DMS153 treated with DMSO at 0.1 percent for 48 hours (cell line): ENCODE results near the gene USE1.
A peak's percentile ranks its signal among the peaks of the same experiment; 100 is the strongest.

Experiments
- DNase-seq: peaks from one replicate; lab custom pipeline; 2025; ENCODE audit not compliant: unreplicated experiment; lab: John Stamatoyannopoulos, UW

Gene USE1

DNA sequence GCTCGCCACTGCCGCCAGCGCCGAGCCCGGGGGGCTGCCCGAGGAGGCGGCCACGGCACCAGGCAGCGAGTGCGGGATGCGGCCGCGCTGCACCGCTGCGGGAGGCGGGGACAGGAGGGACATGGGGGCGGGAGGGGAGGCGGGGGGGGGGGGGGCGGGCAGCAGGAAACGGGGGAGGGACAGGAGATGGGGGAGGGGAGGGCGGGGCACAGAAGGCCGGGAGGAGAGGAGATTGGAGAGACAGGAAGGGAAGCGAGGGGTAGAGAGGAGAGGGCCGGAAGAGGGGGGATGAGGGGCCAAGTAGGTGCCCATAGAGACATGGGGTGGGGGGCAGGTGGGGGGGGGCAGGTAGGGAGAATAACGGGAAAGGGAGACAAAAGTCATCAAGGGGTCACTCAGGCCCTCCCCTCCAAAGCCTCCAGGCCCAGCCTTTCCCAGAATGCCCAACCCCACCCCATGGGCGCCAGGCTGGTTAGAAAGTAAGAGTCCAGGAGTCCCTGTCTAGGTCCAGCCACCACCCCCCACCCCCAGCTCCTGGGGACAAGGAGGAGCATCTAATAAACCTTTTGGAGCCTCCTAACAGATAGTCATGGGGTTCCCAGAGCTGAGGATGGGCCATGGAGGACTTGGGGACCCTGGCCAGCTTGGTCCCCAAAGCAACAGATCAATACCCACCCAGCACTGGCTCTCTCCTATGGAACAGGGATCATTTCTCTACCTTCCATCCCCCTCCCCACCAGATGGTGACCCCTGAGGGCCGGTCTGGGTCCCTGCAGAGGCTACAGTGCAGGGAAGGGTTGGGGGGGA lies 21.0 kb downstream of the USE1 start:
- peak; percentile 24 for DNase-seq

- no peak for DNase-seq
Measured at GRCh38 chr19:17236811-17237543, 21.8 kb downstream of the USE1 start.

- DNase-seq, result no peak
Measured at GRCh38 chr19:17237747-17238706, 22.9 kb downstream of the USE1 start.

DNA sequence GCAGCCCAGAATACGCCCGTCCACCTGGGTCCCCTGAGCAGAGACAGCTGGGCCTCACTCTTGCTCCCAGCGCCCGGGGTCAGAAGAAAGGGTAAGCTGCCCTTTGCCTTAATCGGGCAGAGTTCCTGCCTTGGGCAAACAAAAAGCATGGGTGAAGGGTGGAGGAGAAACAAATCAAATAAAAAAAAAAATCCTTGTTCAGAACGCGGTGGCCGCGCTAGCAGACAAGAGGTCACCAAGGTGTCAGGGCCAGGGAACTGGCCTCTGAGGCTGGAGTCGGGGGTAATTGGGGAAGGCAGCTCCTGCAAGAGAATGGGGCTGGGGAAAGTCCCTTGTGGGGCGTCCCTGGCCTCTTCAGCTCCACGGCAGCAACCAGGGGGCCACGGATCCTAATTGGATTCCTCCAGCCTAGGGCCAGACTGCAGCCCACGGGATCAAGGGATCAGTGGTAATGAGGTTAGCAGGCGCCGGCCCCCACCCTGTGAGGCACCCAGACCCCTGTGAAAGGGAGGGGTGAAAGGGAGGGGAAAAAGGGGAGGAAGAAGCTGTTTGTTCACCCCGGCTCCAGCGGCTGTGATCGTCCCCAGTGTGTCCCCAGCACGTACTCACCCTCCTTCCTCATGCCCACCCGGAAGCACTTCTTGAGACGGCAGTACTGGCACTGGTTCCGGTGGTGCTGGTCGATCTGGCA lies 25.1 kb downstream of the USE1 start:
- DNase-seq, result no peak

- DNase-seq, result no peak
Measured at GRCh38 chr19:17240826-17241399, 25.8 kb downstream of the USE1 start.

DNA sequence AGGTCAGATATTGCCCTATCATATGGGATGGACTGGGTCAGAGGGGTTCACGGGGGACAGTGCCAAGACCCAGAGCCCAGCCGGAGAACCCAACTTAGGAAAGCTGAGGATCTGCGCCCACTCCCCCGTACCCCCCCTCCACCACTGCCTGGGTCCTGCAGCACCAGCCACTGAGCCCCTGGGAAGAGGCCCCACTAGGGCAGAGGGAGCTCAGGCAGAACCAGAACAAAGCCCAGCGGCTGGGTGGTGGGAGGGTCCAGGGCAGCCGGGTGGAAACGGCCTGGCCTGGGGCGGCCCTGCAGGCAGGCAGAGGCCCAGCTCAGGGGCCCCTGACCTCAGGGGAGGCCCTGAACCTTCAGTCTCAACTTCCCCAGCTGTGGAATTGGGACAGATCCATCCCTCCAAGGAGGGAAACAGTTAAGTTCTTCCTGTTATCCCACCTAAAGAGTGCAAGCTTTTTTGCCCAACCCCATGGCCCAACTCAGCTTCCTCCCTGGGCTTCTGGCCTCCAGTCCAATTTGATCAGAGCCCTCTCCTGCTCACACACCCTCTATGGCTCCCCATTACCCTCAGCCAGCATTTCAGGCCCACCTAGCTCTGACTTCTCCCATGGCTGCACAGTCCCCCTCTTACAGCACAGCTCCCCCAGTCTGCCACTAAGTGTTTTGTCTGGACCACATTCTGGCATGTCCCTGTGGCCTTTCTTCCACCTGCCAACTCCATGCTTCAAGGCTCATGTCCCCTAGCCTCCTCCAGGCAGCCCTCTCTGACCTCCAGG lies 27.5 kb downstream of the USE1 start:
- no peak for DNase-seq

DNA sequence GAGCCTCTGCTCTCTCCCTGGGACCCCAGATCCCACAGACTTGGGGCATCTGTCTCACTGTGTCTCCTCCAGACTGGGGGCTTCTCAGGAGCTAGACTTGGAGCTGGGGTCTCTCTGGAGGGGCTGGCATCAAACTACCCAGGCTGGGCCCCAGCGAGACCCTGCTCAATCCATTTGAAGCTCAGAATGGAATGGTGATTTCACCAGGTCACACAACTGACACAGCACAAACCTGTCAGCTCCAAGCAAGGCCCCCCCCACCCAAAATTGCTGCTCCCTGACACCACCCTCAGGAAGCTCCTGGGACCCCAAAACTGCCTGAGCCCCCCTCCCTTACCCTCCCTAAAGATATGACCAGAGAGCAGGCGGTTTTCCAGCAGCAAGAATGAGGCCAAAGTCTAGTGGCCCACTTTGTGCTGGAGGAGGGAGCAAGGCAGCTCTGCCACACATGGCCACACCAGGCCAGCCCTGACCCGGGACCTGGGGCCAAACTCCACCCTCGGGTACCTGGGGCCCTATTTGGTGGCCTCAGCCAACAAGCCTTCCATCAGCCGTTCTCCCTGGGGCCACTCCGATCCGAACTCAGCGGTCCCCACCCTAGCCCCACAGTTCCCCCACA lies 28.2 kb downstream of the USE1 start:
- DNase-seq, result no peak

DNA sequence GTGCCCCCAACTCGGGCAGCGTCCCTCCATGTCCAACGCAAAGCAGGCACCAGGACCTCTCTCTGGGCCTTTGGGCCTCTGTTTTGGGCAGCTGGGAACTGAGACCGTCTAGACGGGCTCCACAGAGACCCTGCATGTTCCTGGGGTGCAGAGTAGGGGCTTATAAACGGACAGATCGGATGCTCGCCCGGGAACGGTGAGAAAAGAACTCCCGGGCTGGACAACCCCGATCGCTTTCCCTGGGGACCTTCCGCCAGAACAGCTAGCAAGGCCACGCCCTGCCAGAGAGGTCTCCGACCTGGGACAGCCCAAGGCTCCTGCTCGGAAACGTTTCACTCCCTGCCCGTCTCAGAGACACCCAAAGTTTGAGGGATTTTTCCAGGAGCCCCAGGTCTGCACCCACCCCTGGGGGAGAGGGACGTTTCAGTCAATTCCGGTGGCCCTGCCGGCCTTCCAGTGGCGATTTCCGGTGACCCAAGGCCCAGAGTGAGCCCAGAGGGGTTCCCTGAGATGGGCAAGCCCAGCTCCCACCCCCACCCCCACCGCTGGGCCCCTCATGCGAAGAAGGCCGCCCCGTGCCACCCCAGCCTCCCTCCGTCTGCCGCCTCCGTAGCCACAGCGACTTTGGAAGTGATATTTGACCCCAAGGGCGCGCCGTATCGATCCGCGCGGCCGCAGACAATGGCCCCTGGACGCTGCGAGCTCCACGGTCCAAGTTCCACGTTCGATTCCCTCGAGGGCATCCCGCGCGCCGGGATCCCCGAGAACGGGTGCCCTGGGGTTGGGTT lies 28.9 kb downstream of the USE1 start:
- DNase-seq, result no peak

DNA sequence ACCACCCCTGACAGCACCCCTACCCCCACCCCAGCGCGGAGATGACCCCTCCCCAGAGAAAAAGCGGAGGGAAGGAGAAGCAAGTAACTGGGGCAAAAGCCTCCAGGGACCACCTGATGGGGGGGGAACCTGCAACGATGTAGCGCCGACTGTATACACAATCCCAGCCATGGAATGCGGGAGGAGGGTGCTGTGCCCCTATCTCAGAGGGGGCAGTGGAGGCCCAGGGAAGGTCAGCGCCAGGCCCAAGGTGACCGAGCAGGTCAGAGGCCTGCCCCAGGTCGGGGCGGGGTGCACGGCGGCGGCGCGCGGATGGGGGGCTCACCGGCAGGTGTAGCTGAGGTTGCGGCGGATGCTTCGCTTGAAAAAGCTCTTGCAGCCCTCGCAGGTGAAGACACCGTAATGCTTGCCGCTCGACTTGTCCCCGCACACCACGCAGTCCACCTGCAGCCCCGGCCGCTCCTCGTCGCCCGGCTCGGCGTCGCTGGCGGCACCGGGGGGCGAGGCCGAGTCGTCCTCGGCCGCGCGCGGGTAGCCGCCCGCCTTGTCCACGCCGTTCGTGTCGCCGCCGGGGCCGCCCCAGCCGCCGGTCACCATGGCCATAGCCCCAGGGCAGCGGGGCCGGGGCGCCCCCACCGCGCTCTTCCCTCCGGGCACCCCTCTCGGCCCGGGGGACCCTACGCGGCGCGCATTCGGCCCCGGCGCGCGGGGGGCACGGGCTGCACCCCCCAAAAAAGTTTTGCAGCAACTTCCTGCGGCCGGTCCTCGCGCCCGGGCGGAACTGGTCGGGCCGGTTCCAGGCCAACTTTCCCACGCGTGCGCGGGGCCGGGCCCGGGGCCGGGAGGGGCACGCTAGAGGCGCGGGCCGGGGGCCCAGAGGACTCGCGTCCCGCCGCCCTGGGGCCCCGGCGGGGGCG lies 29.7 kb downstream of the USE1 start:
- no peak for DNase-seq

GRCh38 chr19:17245535-17245984 lies 30.4 kb downstream of the USE1 start, which contains the start of gene NR2F6:
NR2F6 (minus strand) TSS chr19:17245919; CDS start chr19:17245220, 699 bp downstream.
- DNase-seq, result no peak

DNA sequence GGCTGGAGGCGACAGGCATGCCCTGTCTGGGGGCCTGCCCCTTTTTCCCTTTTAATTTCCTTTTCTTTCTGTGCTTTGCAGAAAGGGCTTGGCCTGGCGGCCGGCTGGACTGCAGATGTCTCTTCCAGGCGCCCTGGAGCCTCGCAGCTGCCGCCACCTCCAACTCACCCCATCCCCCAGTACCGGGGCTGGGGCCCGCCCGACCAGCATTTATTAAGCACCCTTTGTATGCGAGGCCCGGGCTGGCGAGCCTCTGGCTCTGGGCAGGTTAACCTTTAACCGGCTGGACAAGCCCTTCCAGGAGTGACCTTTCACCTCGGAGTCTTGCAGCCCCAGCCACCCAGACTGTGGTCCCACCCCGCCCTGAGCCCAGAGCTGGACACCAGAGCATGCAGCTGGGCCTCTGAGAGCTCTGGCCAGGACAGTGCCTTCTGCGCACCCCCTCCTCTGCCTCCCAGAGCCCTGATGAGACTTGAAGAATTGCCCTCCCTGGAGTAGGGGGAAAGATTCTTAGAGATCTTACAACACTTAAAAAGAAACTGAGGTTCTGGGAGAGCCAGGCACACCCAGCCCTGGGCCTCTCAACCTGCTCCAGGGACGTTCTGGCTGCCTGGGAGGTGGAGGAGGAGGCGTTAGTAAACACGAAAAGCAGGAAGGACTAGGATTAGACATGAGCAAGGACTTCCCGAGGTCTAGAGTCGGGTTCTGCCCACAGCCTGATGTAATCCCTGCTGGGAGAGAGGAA lies 31.7 kb downstream of the USE1 start:
- DNase-seq, result peak; percentile 44

DNA sequence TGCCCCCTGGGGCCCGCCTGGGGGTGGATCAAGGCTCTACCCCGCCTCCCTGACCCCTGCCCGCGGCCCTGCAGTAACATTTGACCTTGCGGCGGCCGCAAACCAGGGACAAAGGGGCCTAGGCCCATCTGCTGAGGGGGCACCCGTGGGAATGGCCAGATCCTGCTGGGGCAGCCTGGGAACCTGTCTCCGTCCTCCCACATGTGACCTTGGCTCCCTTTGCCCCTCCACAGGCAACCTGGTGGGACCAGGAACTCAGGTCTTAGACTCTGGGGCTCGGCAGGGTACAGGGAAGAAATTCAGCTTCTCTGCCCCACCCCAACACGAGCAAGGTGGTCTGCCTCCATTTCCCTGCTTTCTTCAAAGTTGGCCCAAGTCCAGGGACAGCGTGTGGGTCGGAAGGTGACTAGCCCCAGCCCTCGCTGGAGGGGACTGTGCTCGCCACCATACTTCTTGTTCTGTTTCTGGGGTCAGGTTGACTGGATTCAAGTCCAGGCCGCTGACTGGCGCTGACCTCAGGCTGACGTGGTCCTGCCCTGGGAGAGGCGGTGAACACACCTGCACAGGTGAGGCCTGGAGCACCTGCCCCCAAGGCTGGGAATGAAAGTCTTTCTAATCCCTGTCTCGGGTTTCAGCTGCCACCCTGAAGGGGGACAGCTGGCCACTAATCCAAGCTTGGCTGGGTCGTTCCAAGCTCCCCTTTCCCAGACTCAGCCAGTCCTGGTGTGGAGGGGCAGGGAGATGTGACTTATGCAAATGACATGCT lies 33.0 kb downstream of the USE1 start:
- DNase-seq, result no peak

GRCh38 chr19:17249887-17250548 lies 34.9 kb downstream of the USE1 start:
- no peak for DNase-seq

GRCh38 chr19:17254636-17255035 lies 39.5 kb downstream of the USE1 start:
- DNase-seq, result no peak

- DNase-seq, result no peak
Measured at GRCh38 chr19:17255150-17255621, 40.0 kb downstream of the USE1 start.
